ENCODE data around the gene MOB2.
"Not testable (repeated sequence)": the region's sequence is repeated elsewhere in the genome, so short reads cannot be mapped to it uniquely, and the experiment has no call there.

MOB2 gene

GRCh38 chr11:1435820-1436467 is 50.6 kb downstream of the MOB2 start:
- FAIRE-seq = no peak
- DNase-seq (ENCODE audit: insufficient read length, low spot score) = peak; percentile 76
- TF ChIP-seq POU2F2 (IDR thresholded peaks at IDR 0.05; ENCODE audit: low read depth, low read length) (no peak), POLR2AphosphoS5 (IDR thresholded peaks at IDR 0.05; ENCODE audit: low read depth, low read length) (no peak), SPI1 (IDR thresholded peaks at IDR 0.05; ENCODE audit: low read depth, low read length) (no peak), TAF1 (IDR thresholded peaks at IDR 0.05; ENCODE audit: low read depth, low read length) (no peak), PAX5 (IDR thresholded peaks at IDR 0.05; ENCODE audit: insufficient read depth, low read length, severe bottlenecking) (no peak), POLR2A (IDR thresholded peaks at IDR 0.05; ENCODE audit: low read depth, low read length) (no peak)

GRCh38 chr11:1435479-1435819 is 51.1 kb downstream of the MOB2 start:
- not testable (repeated sequence) for FAIRE-seq; DNase-seq (ENCODE audit: insufficient read length, low spot score)

- TF ChIP-seq POLR2AphosphoS5 (IDR thresholded peaks at IDR 0.05; ENCODE audit: low read depth, low read length) = no peak
- no peak for TF ChIP-seq PAX5 (IDR thresholded peaks at IDR 0.05; ENCODE audit: insufficient read depth, low read length, severe bottlenecking)
- no peak for TF ChIP-seq POU2F2 (IDR thresholded peaks at IDR 0.05; ENCODE audit: low read depth, low read length)
- TF ChIP-seq SPI1 (IDR thresholded peaks at IDR 0.05; ENCODE audit: low read depth, low read length) = no peak
- TF ChIP-seq TAF1 (IDR thresholded peaks at IDR 0.05; ENCODE audit: low read depth, low read length) = no peak
- TF ChIP-seq POLR2A (IDR thresholded peaks at IDR 0.05; ENCODE audit: low read depth, low read length) = no peak
- DNase-seq (ENCODE audit: insufficient read length, low spot score) (no peak), FAIRE-seq (no peak)
These were observed 52.5 kb downstream of the MOB2 start for GRCh38 chr11:1433977-1434640.

- no peak for TF ChIP-seq POLR2AphosphoS5 (IDR thresholded peaks at IDR 0.05; ENCODE audit: low read depth, low read length)
- TF ChIP-seq POU2F2 (IDR thresholded peaks at IDR 0.05; ENCODE audit: low read depth, low read length) = no peak
- no peak for TF ChIP-seq TAF1 (IDR thresholded peaks at IDR 0.05; ENCODE audit: low read depth, low read length)
- TF ChIP-seq SPI1 (IDR thresholded peaks at IDR 0.05; ENCODE audit: low read depth, low read length) = no peak
- TF ChIP-seq PAX5 (IDR thresholded peaks at IDR 0.05; ENCODE audit: insufficient read depth, low read length, severe bottlenecking) = no peak
- no peak for TF ChIP-seq POLR2A (IDR thresholded peaks at IDR 0.05; ENCODE audit: low read depth, low read length)
- FAIRE-seq (no peak), DNase-seq (ENCODE audit: insufficient read length, low spot score) (no peak)
These were observed 53.0 kb downstream of the MOB2 start for GRCh38 chr11:1433568-1433967.

GRCh38 chr11:1428762-1429316 is 57.7 kb downstream of the MOB2 start:
- no peak for FAIRE-seq
- DNase-seq (ENCODE audit: insufficient read length, low spot score) = no peak
- TF ChIP-seq PAX5 (IDR thresholded peaks at IDR 0.05; ENCODE audit: insufficient read depth, low read length, severe bottlenecking) (no peak), SPI1 (IDR thresholded peaks at IDR 0.05; ENCODE audit: low read depth, low read length) (no peak), POLR2AphosphoS5 (IDR thresholded peaks at IDR 0.05; ENCODE audit: low read depth, low read length) (no peak), POU2F2 (IDR thresholded peaks at IDR 0.05; ENCODE audit: low read depth, low read length) (no peak), POLR2A (IDR thresholded peaks at IDR 0.05; ENCODE audit: low read depth, low read length) (no peak), TAF1 (IDR thresholded peaks at IDR 0.05; ENCODE audit: low read depth, low read length) (no peak)

- TF ChIP-seq POLR2AphosphoS5 (IDR thresholded peaks at IDR 0.05; ENCODE audit: low read depth, low read length) (no peak), PAX5 (IDR thresholded peaks at IDR 0.05; ENCODE audit: insufficient read depth, low read length, severe bottlenecking) (no peak), POLR2A (IDR thresholded peaks at IDR 0.05; ENCODE audit: low read depth, low read length) (no peak), POU2F2 (IDR thresholded peaks at IDR 0.05; ENCODE audit: low read depth, low read length) (no peak), SPI1 (IDR thresholded peaks at IDR 0.05; ENCODE audit: low read depth, low read length) (no peak), TAF1 (IDR thresholded peaks at IDR 0.05; ENCODE audit: low read depth, low read length) (no peak)
- no peak for DNase-seq (ENCODE audit: insufficient read length, low spot score)
- no peak for FAIRE-seq
These were observed 61.1 kb downstream of the MOB2 start for GRCh38 chr11:1425439-1425838.

GRCh38 chr11:1425006-1425405 is 61.6 kb downstream of the MOB2 start:
- FAIRE-seq = no peak
- TF ChIP-seq TAF1 (IDR thresholded peaks at IDR 0.05; ENCODE audit: low read depth, low read length) (no peak), POLR2A (IDR thresholded peaks at IDR 0.05; ENCODE audit: low read depth, low read length) (no peak), POU2F2 (IDR thresholded peaks at IDR 0.05; ENCODE audit: low read depth, low read length) (no peak), POLR2AphosphoS5 (IDR thresholded peaks at IDR 0.05; ENCODE audit: low read depth, low read length) (no peak), SPI1 (IDR thresholded peaks at IDR 0.05; ENCODE audit: low read depth, low read length) (no peak), PAX5 (IDR thresholded peaks at IDR 0.05; ENCODE audit: insufficient read depth, low read length, severe bottlenecking) (no peak)
- no peak for DNase-seq (ENCODE audit: insufficient read length, low spot score)

- not testable (repeated sequence) for FAIRE-seq; DNase-seq (ENCODE audit: insufficient read length, low spot score)
These were observed 63.2 kb downstream of the MOB2 start for GRCh38 chr11:1423406-1423805.

- FAIRE-seq (no peak), DNase-seq (ENCODE audit: insufficient read length, low spot score) (no peak)
- TF ChIP-seq TAF1 (IDR thresholded peaks at IDR 0.05; ENCODE audit: low read depth, low read length) (no peak), POLR2A (IDR thresholded peaks at IDR 0.05; ENCODE audit: low read depth, low read length) (no peak), POU2F2 (IDR thresholded peaks at IDR 0.05; ENCODE audit: low read depth, low read length) (no peak), POLR2AphosphoS5 (IDR thresholded peaks at IDR 0.05; ENCODE audit: low read depth, low read length) (no peak), PAX5 (IDR thresholded peaks at IDR 0.05; ENCODE audit: insufficient read depth, low read length, severe bottlenecking) (no peak), SPI1 (IDR thresholded peaks at IDR 0.05; ENCODE audit: low read depth, low read length) (no peak)
These were observed 63.6 kb downstream of the MOB2 start for GRCh38 chr11:1422981-1423380.

GRCh38 chr11:1422481-1422880 is 64.1 kb downstream of the MOB2 start:
- TF ChIP-seq POLR2A (IDR thresholded peaks at IDR 0.05; ENCODE audit: low read depth, low read length) (no peak), POU2F2 (IDR thresholded peaks at IDR 0.05; ENCODE audit: low read depth, low read length) (no peak), TAF1 (IDR thresholded peaks at IDR 0.05; ENCODE audit: low read depth, low read length) (no peak), SPI1 (IDR thresholded peaks at IDR 0.05; ENCODE audit: low read depth, low read length) (no peak), PAX5 (IDR thresholded peaks at IDR 0.05; ENCODE audit: insufficient read depth, low read length, severe bottlenecking) (no peak), POLR2AphosphoS5 (IDR thresholded peaks at IDR 0.05; ENCODE audit: low read depth, low read length) (no peak)
- FAIRE-seq (no peak), DNase-seq (ENCODE audit: insufficient read length, low spot score) (no peak)
